Measurements from ENCODE around the gene STMN1.
A peak's percentile ranks its signal among the peaks of the same experiment; 100 is the strongest.

Gene STMN1

DNA sequence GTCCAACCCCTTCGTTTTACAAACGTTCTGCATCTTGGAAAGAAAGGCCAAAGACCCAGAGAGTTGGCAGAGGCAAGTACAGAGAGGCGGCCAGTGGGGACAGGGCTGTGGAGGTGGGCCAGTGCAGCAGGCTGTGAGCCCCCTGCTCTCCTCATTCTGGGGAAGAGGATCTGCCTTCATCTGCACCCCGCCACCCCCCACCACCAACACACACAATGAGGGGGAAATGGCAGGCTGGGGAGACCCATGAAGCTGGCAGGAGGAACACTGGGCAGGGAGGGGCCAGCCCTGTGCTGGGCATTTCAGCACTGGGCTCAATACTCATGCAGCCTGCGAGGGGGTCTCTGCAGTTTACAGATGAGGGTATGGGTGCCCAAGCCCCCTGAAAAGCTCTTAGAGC, 14.6 kb downstream of the STMN1 start:
- no peak for DNase-seq

DNA sequence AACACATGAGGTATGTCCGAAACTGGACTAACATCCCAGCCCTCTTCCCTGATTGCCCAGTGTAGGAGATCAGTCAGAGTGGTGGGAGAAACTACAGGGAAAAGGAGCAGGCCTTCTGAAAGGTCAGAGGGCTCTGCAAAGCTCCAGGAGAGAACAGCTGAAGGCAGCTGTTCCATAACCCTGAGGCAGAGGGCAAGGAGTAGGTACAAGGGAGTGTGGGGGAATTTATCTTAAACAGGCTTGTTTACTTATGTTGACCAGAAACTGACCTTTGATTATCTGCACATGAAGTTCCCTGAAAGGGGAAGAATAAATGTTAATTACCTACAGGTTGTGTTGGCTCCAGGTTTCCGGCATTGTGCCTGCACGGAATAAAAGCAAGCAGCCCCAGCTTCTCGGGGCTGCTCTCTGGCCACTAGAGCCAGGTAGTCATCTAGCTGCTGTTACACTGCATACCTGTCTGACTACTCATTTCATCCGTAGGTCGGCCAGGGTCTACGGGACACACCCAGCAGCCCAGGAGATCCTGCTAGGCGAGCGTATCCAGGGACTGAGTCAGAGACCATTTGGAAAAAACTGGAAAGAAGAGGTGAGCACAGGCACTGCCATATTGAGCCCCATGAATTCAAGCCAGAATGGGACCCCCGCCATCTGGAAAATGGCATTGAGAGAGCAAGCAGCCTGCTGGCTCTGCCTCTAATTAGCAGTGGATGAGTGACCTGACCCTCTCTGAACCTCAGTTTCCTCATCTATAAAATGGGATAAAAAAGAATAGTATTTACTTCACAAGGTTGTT, 15.8 kb downstream of the STMN1 start:
- DNase-seq, result no peak

DNA sequence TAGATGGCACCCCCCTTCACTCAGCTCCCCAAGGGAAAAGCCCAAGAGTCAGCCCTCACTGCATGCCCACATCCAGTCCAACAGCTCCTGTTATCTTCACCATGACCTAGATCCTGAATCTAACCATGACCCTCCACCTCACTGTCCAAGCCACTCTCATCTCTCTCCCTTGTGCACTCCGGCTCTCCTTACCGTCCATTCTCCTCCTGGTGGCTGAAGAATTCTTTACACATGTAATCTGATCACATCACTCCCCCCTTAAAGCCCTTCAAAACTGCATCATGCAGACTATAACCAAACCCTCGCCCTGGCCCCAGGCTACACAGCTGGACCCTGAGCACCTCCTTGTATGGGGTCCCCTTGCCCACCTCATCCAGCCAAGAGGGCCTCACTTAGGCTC, 16.7 kb downstream of the STMN1 start:
- no peak for DNase-seq

DNA sequence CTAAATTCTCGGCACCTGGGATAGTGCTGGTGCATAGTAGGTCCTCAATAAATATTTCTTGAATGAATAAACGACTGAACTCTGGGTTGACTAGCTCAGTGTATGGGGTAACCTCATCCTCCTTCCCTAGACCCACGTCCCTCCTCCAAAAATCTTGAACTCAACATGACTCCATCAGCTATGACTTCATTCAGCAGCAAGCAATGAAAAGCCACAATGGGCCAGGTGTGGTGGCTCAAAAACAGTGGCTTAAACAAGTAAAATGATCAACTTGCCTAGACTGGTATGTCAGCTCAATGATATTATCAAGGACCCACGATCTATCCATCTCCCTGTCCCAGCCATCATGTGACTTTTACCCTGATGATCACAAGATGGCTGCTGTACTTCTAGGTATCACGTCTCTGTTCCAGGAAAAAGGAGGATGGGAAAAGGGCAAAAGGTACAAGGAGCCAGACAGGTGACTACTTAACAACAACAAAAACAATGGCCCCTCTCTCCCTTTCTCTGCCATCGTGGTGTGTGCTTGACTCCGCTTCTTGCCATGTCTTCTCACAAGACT, 17.7 kb downstream of the STMN1 start:
- no peak for DNase-seq

GRCh38 chr1:25885602-25886001, 20.6 kb downstream of the STMN1 start:
- no peak for DNase-seq

GRCh38 chr1:25881266-25881665, 25.0 kb downstream of the STMN1 start:
- DNase-seq, result no peak

GRCh38 chr1:25880518-25880917, 25.7 kb downstream of the STMN1 start:
- no peak for DNase-seq

DNA sequence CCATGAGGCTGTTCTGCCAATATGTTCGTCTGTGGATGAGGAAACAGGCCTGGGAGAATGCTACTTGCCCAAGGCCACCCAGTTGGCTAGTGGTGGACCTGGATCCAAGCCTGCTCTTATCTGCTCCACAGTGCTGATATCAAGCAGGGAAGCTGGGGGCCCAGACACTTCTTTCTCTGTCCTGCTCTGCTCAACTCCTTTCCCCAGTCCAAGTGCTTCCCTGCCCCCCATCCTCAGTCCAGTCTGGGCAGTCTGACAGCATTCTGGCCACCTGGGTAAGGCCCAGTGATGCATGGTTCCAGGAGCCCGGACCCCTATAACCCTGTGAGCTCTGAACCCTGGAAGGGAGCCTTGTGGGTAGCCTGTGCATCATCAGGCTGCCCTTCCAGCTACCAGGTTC, 26.5 kb downstream of the STMN1 start:
- no peak for DNase-seq

DNA sequence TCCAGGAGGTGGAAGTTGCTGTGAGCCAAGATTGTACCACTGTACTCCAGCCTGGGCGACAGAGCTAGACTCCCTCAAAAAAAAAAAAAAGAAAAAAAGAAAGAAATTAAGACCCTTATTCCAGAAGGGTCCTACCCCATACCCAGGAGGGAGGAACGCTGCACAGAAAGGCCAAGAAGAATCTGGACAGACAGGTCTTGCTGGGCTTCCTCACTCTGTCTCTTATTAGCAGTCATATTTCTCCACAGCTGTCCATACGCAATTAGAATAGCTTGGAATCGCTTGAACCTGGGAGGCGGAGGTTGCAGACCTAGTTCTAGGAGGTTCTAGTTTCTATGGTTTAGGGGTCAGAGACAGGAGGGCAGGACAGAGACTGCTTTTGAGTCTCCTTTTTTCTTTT, 27.5 kb downstream of the STMN1 start:
- DNase-seq, result no peak

DNA sequence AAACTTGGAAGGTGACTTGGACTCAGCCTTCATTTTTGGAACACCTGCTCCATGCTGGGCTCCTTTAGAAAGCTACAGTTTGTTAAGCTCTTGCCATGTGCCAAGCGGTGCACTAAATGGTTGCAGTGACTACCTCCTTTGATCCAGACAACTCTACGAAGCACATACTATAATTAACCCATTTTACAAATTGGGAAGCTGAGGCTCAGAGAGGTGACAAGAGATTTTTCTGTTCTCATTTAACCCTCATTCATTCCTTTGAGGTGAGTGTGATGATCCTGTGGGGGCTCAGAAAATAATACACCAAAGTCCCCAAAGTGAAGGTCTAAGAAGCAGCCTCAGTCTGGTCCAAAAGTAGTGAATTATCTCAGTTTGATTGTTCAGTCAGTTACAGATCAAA, 29.1 kb downstream of the STMN1 start:
- DNase-seq, result no peak

DNA sequence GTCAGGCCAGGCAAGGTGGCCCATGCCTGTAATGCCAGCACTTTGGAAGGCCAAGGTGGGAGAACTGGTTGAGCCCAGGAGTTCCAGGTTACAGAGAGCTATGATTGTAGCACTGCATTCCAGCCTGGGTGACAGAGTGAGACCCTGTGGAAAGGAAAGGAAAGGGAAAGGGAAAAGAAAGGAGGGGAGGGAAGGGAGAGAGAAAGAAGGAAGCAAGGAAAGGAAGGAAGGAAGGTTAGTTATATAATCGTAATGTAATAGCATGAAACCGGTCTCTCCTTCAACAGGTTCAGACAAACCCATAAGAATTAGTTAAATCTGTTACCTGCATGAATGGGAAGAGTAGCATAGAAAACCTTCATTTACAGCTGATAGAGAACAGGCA, 29.5 kb downstream of the STMN1 start:
- DNase-seq, result no peak

GRCh38 chr1:25875856-25876692, 30.1 kb downstream of the STMN1 start:
- peak; percentile 31 for DNase-seq

DNA sequence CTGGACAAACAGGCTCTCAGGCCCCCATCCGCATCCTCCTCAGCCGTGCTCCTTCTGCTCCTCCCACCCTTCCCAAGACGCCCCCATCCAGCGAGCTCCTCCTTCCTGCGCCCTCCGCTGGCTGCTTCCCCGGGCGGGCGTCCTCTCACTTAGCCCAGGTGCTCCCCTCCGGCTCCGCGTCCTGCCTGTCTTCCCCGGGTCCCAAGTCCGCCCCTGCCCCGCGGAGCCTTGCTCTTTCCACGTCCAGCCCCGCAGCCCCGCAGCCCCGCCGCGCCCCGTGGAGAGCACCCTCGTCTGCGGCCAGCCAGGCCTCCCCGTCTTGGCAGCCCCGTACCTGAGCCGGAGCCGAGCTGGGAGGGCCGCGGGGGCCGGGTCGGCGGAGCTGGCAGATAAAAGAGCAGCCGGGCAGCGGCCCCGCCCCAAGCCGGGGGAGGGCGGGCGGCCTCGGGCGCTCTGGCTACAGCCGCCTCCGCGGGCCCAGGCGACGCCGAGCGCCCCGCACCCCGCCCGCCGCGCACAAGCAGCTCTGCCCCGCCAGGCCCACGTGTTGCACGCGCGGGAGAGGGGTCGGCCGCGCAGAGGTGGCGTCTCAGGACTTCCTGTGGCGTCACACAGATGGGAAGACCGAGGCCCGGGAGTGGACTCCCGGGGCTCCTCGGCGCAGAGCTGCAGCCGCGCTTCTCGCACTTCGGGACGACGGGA, 30.9 kb downstream of the STMN1 start, which contains the start of gene PAQR7:
TSS of gene PAQR7 (minus strand) at position 555 of the 702 bp plus-strand sequence. CDS start 11,869 bp downstream, outside the sequence.
- DNase-seq, result peak; percentile 68

DNA sequence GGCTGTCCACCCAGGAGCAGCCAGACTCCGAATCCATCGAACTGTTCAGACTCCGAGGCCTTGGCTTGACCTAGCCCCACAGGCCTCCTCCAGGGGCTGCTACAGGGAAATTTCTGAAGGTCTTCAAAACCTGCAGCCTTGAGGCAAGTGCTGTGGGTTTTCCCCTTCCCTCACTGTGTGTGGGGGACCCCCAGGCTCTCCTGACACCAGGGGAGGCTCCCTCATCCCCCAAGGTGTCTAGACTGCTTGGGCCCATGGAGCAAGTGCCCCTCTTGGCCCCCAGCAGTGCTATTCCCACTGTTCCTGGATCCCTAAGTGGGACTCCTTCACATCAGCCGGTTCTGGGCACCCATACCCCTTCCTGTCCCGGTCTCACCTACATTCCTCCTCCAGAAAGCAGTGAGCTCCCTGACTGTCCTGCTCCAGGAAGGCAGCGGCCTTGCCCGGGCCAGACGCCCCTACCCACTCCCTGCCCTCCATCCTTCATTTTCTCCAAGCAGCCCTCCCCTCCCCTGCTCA, 31.5 kb downstream of the STMN1 start:
- no peak for DNase-seq

GRCh38 chr1:25874209-25874608, 32.0 kb downstream of the STMN1 start:
- no peak for DNase-seq

DNA sequence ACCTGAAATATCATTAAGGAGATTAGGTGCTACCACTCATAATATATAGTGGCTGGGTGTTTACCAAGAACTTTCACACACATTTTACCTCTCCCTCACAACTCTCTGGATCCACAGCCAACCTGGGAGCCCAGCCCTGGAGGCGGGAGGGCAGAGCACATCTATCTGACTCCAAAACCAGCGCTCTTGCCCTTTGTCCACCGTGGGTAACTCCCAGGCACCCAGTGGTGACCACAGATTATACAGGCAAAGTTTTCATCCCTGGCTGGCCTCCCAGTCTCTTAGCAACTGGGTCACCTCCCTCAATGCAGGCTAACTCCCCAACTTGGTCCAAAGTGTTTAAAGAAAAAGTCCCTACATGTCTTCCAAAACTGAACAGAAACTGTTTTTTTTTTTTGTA, 33.1 kb downstream of the STMN1 start:
- no peak for DNase-seq

- DNase-seq, result no peak
These were observed 33.5 kb downstream of the STMN1 start for GRCh38 chr1:25872713-25873112.

DNA sequence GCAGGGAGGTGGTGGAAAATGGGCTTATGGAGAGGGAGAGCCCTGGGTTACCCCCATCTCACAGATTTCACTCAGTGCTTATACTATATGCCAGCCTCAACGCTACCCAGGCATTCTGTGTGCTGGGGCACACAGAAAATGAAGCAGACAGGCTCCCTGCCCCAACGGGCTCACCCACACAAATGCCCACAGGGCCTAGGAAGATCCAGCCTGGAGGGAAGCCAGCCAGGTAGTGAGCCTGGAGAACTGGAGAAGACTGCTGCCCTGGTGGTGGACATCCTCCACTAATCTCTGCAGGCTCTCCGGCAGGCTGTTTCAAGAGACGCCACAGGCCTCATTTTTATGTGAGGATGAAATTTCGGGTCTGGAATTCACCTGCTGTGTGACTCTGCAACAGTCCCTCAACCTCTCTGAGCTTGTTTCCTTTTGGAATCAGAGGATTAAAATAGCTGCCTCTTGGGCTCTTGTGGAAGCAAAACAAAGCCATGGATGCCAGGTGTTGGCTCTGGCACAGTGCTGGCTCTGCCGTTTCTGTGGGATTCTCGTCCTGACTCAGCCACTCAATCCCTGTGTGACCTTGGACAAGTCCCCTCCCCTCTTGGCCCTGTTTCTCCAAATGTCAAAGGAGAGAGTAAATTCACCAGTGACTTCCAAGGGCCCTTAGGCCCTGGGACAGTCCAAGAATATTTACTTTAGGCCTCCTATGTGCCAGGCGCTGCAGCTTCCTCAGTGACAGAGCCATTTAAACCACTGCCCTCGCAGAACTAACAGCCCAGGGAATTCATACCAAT, 34.3 kb downstream of the STMN1 start:
- DNase-seq, result no peak

DNA sequence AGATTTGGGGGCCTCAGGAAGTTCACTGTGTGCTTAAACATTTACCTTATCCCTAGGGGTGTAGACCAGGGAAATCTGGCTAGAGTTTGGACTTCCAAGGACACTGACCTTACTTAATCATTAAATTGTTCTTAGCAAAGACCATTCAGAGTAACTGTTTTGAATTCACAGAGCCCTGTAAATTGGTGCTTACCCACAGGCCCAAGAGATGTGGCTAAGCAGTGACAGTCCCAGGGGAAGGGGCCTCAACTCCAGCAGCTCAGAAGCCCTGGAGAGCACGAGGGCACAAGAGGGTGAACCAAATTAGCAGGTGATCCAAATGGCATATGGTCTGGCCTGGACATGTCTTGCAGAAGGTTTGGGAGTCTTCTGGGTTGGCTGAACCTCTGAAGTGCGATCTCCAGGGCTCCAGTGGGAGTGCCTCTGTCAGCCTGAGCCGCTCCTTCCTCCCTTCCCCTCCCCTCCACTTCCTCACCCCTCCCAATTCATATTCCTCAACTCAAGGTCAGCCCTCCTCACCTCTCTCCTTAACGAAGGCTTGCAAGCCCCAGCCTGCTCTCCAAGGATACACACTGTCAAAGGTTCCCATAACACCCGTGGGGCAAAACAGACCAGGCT, 35.0 kb downstream of the STMN1 start:
- no peak for DNase-seq

GRCh38 chr1:25870614-25871013, 35.6 kb downstream of the STMN1 start:
- DNase-seq, result no peak

GRCh38 chr1:25869909-25870606, 36.2 kb downstream of the STMN1 start:
- no peak for DNase-seq

Measured in CD4-positive, alpha-beta T cell treated with Interleukin-12 subunit alpha and Interleukin-12 subunit beta, for 1 hour (primary cell).